Fibroblast of skin of abdomen (primary cell): ENCODE measurements around the gene UFD1. TPM values are rescaled to one million over a fixed set of nuclear protein-coding genes. Genes with fewer than 3 reads are reported as not detected.

ENCODE experiments used
- DNase-seq: peaks from one replicate; pipeline ENCODE4 v3.0.0-alpha.2; 2013
- polyA plus RNA-seq, 2 experiments: library from polyadenylated mRNA; unstranded; fragments of 120-200 nt; gene quantifications; one replicate each; pipeline ENCODE4 v1.2.1, GENCODE V29; 2013; ENCODE audit not compliant: insufficient read length in 2 of 2

UFD1 gene, protein sequence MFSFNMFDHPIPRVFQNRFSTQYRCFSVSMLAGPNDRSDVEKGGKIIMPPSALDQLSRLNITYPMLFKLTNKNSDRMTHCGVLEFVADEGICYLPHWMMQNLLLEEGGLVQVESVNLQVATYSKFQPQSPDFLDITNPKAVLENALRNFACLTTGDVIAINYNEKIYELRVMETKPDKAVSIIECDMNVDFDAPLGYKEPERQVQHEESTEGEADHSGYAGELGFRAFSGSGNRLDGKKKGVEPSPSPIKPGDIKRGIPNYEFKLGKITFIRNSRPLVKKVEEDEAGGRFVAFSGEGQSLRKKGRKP
- 77.0 TPM for polyA plus RNA-seq (2013, experiment 1 of 2; ENCODE audit: insufficient read length)
- polyA plus RNA-seq (2013, experiment 2 of 2; ENCODE audit: insufficient read length): 69.9 TPM

DNA sequence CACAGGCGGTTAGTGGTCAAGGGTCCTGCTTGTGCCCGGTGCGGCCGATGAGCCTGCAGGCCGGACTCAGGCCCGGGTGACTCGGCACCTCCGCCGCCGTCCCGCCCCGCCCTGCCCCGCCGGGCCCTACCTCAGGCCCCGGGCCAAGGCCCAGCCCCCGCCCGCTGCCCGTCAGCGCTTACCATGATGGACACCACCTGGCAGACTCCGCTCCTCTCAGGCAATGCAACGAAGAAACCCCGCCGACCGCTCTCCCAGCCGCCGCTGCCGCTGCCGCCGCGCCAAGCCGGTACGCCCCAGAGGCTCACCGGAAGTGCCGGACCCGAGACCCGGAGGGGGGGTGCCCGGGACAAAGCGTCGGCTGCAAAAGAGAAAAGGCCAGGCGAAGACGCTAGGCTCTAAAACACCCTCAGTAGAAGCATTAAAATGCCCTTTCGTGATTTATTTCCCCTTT lies at the start of gene UFD1:
UFD1 (minus strand) TSS at position 293 of the 454 bp plus-strand sequence; CDS start at position 185, 108 bp downstream.
- peak; percentile 79 for DNase-seq

DNA sequence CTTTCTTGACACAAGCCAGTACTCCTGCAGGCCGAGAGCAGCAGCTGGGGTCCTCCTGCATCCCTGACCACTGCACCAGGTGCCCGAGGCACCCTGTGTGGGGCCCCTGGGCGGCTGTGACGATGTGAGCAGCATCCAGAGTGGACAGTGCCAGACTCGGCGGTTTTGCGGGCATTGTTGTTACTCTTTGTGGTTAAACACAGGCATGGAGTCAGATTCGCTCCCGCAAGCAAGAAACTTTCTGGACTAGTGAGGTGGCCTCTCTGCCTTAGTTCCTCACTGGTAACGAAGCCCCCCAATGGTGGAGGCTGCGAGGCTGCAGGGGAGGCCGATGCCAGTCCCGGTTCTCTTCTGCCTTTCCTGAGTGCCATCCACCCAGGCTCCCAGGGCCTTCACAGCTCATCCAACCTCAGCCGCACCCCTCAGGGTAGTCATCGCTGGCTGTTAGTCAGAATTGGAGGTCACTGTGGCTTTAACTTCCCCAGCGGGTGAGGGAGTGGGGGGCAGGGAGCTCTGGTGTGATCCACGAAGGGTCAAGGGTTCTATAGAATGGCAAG lies 48.9 kb upstream of the UFD1 start:
- DNase-seq: no peak

DNA sequence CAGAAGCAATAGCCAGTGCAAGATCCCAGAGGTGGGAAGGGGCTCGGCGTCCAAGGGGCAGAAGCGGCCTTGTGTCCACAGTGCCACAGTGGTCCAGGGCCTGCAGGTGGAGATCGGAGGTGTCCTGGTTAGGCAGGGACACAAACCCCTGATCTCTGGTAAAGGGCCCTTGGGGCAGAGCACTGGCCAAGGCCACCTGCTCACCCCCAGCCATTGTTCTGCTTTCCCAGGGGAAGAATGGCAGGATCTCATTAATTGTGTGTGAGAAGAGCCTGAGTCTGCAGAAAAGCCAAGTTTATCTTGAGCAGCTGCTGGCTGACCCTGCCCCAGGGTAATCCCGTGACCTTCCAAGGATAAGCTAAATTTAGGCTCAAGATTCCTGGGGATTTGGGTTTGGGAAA lies 48.3 kb upstream of the UFD1 start:
- no peak for DNase-seq

DNA sequence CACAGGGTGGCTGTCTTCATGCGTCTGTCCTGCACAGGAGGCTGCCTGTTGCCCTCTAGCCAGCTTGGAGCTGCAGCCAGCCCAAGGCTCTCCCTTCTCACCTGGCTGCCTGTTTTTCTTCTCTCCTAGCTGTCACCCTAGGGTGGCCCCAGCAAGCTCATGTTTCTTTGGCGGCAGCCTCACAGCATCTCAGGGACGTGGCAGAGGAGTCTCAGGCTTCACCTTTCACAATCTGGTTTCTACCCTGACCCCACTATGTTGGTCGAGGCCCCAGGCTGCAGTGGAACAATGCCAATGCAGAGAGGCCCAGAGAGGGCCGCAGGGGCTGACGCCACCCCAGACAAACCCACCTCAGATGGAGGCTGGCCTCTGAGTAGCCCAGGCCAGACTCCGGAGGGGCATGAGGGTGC lies 47.7 kb upstream of the UFD1 start:
- DNase-seq: no peak

DNA sequence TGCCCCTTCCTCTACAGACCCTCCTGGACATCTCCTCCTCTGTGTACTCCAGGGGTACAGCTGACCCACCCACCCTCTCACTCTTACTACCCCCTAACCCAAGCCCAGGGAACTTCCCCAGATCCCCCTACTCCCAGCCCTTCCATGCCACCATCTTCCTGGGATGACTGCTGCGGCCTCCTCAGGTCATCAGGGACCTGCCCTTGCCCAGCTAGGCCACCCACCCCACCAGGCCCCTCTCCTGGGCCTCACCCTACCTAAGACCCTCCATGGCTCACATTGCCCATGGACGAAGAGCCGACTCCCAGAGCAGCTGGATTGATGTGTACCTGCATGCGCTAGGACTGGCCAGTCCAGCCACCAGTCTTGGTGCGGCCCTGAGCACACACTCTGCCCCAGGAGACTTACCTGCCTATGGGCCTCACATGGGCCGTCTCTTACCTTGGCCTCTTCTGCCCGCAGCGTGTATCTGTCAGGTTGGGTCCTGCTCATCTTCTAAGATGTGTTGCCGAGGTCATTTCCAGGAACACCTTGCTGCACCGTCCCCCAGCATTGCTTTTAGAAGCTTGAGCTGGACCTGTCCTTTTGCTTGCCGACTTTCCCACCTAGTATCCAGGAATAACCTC lies 47.2 kb upstream of the UFD1 start:
- DNase-seq: no peak

DNA sequence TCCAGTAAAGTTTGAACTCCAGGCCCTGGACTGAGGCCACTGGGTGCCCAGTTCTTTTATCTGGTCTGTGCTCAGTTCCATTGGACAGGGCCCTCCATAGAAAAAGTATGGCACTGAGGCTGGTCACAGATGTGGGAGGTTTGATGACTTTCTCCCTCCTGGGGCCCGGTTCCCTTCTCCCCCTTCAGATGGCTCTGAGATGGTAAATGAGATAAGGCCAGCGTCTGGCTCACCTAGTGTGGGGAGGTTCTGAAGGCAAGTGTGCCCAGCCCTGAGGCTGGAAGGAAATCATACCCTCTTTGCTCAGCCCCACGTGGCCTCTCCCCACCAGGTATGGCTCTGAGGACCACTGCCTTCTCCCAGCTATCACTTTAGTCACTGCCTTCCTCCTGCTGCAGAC lies 46.7 kb upstream of the UFD1 start:
- DNase-seq: no peak

DNA sequence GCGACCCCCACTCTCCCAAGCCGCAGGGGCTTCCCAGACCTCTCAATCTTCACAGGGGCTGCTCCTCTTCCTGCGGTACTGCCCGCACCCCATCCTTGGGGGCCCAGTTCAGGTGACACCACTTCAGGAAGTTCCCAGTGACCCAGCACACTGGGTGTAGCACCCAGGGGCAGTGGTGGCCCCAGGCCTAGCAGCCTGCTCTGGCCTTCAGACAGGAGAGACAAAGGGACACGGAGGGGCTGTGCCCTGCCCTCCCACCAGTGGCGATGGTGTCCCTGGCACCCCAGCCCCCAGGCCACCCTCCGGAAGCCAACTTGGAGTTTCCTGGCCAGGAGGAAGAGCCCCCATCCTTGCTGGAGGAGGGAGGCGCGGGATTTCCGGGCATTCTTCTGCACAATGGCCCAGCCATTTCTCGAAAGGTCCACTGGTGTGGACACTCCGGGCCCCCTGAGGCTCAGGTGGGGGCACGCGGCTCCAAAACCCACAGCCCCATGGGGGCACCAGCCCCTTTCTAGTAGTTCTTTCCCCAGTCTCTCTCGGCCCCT lies 46.2 kb upstream of the UFD1 start:
- no peak for DNase-seq

DNA sequence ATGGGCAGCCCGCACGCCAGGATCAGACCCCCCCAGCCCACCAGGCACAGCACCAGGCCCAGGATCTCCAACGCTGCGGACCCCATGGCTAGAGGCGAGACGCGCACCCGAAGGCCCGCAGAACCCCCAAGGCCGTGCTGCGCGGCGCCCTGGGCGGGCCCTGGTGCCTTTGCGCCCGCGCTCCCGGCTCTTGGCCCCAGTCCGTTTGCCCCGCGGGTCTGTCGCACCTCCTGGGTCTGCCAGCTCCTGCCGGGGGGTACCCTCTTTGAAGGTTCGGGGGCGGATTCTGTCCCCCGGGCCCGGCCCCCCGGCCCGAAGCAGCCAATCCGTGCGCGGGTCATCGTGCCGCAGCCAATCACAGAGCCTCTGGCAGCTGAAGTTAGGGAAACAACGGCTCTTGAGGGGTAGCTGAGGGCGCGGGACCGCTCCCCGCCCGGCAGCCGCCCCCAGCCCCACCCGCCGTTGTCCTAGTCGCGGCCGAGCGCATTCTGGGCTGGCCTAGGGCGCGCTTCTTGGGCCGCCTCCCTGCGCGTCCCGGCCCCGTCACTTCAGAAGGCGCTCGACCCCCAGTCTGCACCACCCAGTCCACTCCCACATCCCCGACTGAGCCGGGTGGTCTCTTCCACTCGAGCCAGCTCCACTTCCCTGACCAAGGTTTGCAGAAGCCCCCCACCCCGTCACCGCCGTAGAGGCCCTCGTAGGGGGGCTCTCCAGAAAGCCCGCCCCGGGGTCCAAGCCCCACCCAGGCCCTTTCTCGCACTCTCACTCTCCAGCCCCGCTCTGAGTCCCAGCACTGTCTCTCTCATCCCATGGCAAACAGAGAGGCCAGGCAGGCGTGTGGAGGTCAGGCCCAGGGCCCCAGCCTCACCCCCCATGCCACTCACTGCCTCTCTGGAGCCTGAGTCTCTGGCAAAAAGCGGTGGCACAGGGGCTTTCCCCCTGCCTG lies 45.5 kb upstream of the UFD1 start, which contains the start of gene CLDN5:
CLDN5 (minus strand) TSS at position 241 of the 946 bp plus-strand sequence; CDS start at position 86, 155 bp downstream.
- no peak for DNase-seq

DNA sequence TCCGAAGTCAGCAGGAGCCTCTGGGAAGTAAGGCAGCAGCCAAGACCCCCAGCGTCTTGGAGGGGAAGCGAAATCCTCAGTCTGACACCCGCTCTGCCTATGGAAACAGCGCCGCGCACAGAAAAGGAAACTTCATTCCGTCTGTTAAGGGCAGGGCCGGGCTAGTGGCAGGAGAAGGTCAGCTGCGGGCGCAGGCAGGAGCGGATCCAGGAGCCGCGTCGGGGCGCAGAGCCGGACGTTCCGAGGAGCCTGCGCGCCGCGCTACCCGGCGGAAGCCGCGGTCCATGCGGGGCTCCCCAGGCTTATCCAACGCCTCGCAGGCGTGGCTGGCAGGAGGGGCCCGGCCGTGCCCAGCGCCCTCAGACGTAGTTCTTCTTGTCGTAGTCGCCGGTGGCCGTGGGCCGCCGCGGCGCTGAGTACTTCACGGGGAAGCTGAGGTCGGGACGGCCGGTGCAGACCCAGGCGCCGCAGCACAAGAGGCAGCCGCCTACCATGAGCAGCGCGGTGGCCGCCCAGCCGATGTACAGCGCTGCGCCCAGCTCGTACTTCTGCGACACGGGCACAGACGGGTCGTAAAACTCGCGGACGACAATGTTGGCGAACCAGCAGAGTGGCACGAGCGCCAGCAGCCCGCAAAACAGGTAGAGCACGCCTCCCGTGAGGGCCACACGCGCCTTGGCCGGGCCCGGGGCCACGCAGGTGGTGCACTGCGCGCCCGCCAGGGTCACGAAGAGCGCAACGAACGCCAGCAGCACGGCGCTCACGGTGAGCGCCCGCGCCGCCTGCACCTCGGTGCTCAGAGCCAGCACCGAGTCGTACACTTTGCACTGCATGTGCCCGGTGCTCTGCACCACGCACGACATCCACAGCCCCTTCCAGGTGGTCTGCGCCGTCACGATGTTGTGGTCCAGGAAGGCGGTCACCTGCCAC lies 44.5 kb upstream of the UFD1 start:
- no peak for DNase-seq

DNA sequence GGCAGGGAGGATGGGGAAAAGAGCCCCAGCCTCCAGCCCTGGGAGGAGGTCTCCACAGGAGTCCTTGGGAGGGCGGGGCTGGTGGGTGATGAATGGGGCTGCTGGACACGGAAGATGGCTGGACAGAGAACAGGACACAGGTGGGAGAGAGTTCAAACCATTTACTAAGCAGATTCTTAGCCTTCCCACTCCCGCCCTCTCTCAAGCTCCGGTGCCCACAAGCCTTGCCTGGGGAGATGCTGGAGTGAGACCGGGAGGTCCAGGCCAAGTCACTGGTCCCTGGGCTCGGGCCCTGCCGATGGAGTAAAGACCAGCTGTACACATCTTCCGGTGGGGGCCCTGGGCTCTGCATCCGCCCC lies 43.9 kb upstream of the UFD1 start:
- DNase-seq: no peak

DNA sequence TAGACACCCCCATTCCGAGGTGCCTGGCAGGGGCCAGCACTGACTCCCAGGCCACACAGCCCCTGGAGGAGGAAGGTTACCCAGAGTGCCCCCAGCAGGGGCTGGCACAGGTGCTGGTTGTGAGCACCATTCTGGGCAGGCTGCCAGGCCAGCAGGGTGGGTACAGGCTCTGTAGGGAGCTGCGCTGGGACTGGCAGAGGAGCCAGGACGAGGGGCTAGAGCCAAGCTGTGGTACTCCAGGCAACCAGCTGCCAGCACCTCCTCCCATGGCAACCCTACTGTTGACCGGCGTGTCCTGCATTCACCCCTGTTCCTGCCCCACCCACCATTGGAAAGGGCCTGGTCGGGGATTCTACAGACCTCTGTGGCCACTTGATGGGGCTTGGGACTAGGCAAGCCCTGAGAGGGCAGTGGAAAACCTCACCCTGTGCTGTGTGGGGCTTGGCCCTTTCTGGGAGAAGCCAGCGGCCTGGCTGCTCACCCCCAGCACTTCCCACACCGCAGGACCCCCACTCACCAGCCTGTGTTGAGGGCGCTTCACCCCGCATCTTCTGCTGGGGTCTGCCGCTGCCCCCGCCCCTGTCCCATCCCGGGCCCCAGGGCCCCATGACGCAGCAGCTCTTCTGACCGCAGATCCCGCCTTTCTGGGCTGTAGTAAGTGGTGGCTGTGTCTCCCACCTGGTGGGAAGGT lies 43.3 kb upstream of the UFD1 start:
- DNase-seq: no peak

DNA sequence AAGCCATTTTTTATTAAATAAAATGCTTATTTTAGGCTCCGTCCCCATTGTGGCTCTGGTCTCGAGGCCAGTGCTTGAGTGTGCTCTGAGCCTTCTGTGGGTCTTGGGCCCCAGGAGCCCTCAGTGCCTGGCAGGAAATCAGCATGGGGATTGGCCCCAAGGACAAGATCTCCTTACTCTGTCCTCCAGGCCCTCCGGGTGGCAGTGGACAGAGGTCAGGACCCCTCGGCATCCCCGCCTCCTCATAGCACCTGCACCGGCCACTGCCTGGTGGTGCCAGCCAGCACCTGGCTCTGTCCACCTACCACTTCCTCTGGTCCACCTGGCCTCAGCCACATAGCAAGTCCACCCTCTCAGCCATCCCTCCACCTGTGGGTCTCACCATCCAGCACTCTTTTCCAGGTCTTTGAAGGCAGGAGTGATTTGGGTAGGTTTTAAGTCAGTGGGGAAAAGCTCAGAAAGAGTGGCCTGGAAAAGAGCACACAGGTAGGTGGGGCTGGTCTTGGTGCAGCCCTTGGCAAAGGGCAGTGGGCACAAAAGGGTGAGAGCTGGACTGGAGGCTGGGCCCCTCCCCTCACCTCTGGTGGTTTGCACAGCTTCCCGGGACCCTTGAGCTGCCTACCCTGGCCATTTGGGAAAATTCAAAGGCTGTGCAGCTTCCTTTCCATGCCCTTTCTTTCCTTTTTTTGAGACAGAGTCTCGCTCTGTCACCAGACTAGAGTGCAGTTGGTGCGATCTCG lies 41.7 kb upstream of the UFD1 start:
- no peak for DNase-seq

DNA sequence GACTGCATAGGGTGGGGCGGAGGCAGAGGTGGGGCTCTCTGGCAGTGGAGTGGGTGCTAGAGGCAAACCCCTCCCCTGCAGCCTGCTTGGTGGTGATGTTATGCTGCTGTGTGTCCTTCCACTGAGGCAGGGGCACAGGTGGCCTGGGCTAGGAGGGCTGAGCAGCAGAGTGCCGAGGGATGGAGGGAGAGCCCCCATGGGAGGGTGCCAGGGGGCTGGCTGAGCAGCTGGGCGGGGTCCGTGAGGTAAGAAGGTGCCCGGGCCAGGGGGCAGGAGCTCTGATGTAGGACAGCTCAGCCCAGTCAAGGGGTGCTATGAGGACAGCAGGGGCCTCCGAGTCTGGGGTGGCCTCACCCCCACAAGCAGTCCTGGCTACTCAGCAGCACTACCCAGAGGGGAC lies 41.0 kb upstream of the UFD1 start:
- no peak for DNase-seq

DNA sequence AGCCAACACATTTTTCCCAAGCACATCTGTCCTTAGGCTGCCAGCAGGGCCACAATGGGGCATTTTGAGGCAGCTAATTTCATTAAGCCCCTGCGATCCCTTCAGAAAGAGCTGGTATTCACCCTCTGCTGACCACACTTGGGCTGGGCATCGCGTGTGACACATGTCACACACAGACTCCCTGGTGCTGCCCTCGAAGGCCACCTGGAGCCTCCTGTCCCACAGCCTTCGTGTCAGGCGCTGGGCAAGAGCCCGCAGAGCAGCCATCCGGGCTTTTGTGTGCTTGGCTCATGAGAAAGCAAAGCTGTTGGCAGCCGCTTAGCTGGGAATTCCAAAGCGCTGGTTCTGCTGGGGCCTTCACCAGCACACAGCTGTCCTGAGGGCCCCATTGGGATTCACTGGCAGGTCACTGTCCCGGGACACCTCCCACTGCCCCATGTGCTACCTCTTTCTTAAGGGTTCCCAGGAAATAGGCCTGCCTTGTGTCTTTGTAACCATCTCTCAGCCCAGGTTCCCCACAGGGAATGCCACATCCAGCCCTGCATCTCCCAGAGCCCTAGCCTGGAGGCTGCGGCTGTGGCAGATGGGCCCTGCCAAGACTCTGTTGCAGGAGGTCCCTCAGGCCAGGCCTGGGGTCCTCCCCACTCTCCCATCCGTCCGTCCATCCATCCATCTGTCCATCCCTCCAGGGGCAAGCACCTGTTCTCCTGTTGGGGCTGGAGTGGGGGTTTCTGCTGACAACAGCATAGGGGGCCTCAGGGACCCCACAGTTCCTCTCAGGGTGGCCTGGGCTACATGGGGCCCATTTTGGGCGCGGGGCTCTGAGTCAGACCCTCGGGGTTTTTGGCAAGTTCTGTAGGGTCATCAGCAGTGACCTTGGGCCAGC lies 40.3 kb upstream of the UFD1 start:
- no peak for DNase-seq

DNA sequence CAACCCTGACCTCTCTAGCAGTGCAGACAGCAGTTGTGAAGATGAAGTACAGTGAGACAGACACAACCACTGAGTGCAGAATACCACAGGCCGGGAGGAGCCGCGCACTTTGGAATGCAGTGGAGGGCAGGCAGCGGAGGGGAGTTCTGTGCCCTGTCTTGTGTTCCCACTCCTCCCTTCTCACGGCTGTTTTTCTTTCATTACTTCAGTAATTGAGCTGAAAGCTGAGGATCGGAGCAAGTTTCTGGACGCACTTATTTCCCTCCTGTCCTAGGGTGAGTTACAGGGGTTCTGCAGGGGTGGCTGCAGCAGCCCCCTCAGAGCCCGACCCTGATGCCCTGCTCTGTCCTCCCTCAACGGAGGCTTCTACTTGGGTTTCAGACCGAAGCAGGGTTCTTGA lies 39.6 kb upstream of the UFD1 start:
- DNase-seq: no peak

DNA sequence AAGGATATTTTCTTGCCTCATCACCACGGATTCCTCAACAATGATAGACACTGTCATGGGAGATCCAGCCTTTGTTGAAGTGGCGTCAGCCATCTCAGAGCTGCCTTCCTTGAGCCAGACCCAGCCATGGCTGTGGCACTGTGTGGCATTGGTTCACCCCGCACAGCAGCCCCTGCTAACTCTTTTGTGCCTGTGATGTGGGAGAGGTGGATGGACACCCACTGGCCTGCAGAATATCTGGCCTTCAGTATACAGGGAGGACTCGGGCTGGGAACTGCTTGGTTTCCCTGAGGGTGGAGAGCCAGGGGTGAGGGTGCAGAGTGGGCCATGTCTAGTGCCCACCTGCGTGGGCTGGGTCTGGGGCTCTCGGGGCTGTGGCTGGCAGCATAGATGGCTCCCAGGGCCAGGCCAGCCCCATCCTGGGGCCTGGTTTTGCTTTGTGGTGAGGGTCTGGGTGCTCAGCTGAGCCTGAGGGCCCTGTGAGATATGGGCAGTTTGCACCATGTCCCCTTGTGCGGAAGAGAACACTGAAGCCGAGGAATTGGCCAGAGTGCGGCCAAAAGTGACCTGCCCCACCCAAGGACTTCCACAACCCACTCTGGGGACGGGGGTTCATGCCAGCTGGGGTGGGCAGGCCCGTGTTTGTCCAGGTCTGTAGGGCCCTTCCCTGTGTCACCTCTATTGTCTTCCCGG lies 39.1 kb upstream of the UFD1 start:
- DNase-seq: no peak

DNA sequence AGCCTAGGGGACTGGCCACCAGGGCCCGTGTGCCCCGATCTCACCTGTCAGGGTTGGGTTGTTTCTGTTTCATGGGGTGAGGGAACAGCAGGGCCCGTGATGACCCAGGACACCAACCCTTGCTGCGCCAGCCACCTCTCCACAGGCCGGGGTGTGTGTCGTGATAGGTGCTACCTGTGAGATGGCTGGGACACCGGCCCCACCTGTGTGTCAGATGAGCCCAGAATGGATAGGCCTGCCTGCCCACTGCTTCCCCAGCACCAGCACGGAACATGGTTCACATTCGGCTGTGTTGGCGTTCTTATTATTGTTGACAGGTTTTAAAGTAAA lies 38.1 kb upstream of the UFD1 start:
- no peak for DNase-seq
